Hepatocyte (in vitro differentiated cells): ENCODE data around the gene DPP9. TPM values are rescaled to one million over a fixed set of nuclear protein-coding genes. Genes with fewer than 3 reads are reported as not detected.

Source experiments
- DNase-seq: peaks from one replicate; pipeline ENCODE4 v3.0.0-alpha.2; 2016; ENCODE audit warnings: low spot score
- H2AFZ ChIP-seq: fragments of 200-600 bp; sonication (generic); 2 replicates; pipeline ENCODE4 v1.6.0; 2016; ENCODE audit warnings: antibody characterized with exemption, mild to moderate bottlenecking
- H3K27ac ChIP-seq: fragments of 200-600 bp; sonication (generic); 2 replicates; pipeline ENCODE4 v1.5.1; 2016; ENCODE audit warnings: mild to moderate bottlenecking
- H3K27me3 ChIP-seq: fragments of 200-600 bp; sonication (generic); 2 replicates; pipeline ENCODE4 v1.6.1; 2016
- H3K36me3 ChIP-seq: fragments of 200-600 bp; sonication (generic); replicated peaks from 2 replicates; pipeline ENCODE4 v1.5.1; 2016; ENCODE audit warnings: low read depth; ENCODE audit not compliant: insufficient read depth
- H3K4me1 ChIP-seq: fragments of 200-600 bp; sonication (generic); 2 replicates; pipeline ENCODE4 v1.5.1; 2016; ENCODE audit warnings: mild to moderate bottlenecking, moderate library complexity; ENCODE audit not compliant: insufficient read depth
- H3K4me2 ChIP-seq: fragments of 200-600 bp; sonication (generic); 2 replicates; pipeline ENCODE4 v1.6.0; 2016
- H3K4me3 ChIP-seq: fragments of 200-600 bp; sonication (generic); 2 replicates; pipeline ENCODE4 v1.5.1; 2016; ENCODE audit warnings: mild to moderate bottlenecking
- H3K79me2 ChIP-seq: fragments of 200-600 bp; sonication (generic); 2 replicates; pipeline ENCODE4 v1.6.0; 2017; ENCODE audit warnings: mild to moderate bottlenecking
- H3K9me2 ChIP-seq: fragments of 200-600 bp; sonication (generic); replicated peaks from 2 replicates; pipeline ENCODE4 v1.6.0; 2017; ENCODE audit warnings: mild to moderate bottlenecking; ENCODE audit not compliant: insufficient read depth
- H3K9me3 ChIP-seq: fragments of 200-600 bp; sonication (generic); 2 replicates; pipeline ENCODE4 v1.5.1; 2016; ENCODE audit warnings: low read depth, mild to moderate bottlenecking
- H4K20me1 ChIP-seq: fragments of 200-600 bp; sonication (generic); 2 replicates; pipeline ENCODE4 v1.6.0; 2016; ENCODE audit warnings: mild to moderate bottlenecking; ENCODE audit not compliant: insufficient read depth, poor library complexity, severe bottlenecking
- CTCF ChIP-seq: fragments of 200-600 bp; sonication (generic); IDR thresholded peaks from 2 replicates; pipeline ENCODE4 v1.5.1; 2016; ENCODE audit warnings: antibody characterized with exemption, mild to moderate bottlenecking; ENCODE audit not compliant: poor library complexity
- EZH2 ChIP-seq: fragments of 200-600 bp; sonication (generic); IDR thresholded peaks from 2 replicates; pipeline ENCODE4 v1.6.1; 2016; ENCODE audit warnings: antibody characterized with exemption, mild to moderate bottlenecking, borderline replicate concordance
- EZH2phosphoT487 ChIP-seq: fragments of 200-600 bp; sonication (generic); IDR thresholded peaks from one replicate; pipeline ENCODE4 v1.6.1; 2018; ENCODE audit warnings: antibody characterized with exemption, mild to moderate bottlenecking, low read depth, moderate library complexity; ENCODE audit not compliant: unreplicated experiment, severe bottlenecking
- WGBS: methylation state at CpG from one replicate; pipeline ENCODE4 v1.1.6; 2016; ENCODE audit warnings: low lambda C conversion rate; ENCODE audit errors: missing lambda C conversion rate; 5-methylcytosine and 5-hydroxymethylcytosine counted together
- polyA plus RNA-seq: library from polyadenylated mRNA; unstranded; fragments of >200 nt; fragmentation: Nextera tagmentation; extraction: Ambion mirVana; gene quantifications from 2 replicates; pipeline ENCODE4 v1.2.1, GENCODE V29; 2016
- total RNA-seq: library from RNA; depleted of rRNA; stranded (reverse); fragments of >200 nt; gene quantifications from 2 replicates; pipeline ENCODE4 v1.2.3, GENCODE V29; 2014

DPP9 gene
- total and polyA plus RNA-seq, 2 experiments from 2014 or later, result 27.6 to 32.7 TPM

GRCh38 chr19:4768934-4769777, 45.5 kb upstream of the DPP9 start:
- H3K4me3 ChIP-seq, result no peak overlapping the region
- no peaks in the 10 kb centered on the region for H3K27me3 ChIP-seq
- no peaks in the 10 kb centered on the region for H4K20me1 ChIP-seq
- H3K9me2 ChIP-seq, result no peaks in the 10 kb centered on the region
- no peak overlapping the region for H3K4me2 ChIP-seq
- WGBS, result 19% methylated on average over 37 of the region's 37 CpGs
- no peaks in the 10 kb centered on the region for H3K4me1 ChIP-seq
- no peak overlapping the region for H3K27ac ChIP-seq
- no peak overlapping the region for H2AFZ ChIP-seq
- H3K36me3 ChIP-seq, result no peaks in the 10 kb centered on the region
- no peaks in the 10 kb centered on the region for H3K9me3 ChIP-seq
- H3K79me2 ChIP-seq, result no peaks in the 10 kb centered on the region
- peak; percentile 96 for DNase-seq
- TF ChIP-seq EZH2 (no peak), CTCF (no peak), EZH2phosphoT487 (no peak)

DNA sequence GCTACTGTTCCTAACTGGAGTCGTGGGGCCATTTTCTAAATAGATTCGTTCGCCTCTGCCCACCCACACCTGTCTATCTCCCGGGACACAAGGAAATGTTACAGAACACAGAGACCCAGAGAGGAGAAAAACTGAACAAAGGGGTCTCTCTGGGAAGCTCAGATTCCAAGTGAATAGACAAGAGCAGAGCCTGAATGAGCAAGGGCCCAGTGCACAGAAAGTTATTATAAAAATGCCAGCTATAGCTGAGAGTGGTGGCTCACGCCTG, 40.7 kb upstream of the DPP9 start:
- no peaks in the 10 kb centered on the region for H3K36me3 ChIP-seq
- no peak for DNase-seq
- 59% methylated on average over 5 of the region's 5 CpGs for WGBS
- no peaks in the 10 kb centered on the region for H3K79me2 ChIP-seq
- H3K4me3 ChIP-seq, result no peak overlapping the region
- H3K4me2 ChIP-seq, result no peak overlapping the region
- no peak overlapping the region for H3K27ac ChIP-seq
- H2AFZ ChIP-seq, result no peak overlapping the region
- H4K20me1 ChIP-seq, result no peaks in the 10 kb centered on the region
- TF ChIP-seq EZH2, result no peak
- no peak for TF ChIP-seq CTCF
- no peak for TF ChIP-seq EZH2phosphoT487
- peaks cover 7% of the 10 kb centered on the region for H3K4me1 ChIP-seq
- no peaks in the 10 kb centered on the region for H3K9me3 ChIP-seq
- H3K9me2 ChIP-seq, result no peaks in the 10 kb centered on the region
- no peaks in the 10 kb centered on the region for H3K27me3 ChIP-seq

GRCh38 chr19:4763021-4763420, 39.4 kb upstream of the DPP9 start:
- H4K20me1 ChIP-seq, result no peaks in the 10 kb centered on the region
- H3K4me3 ChIP-seq, result no peak overlapping the region
- H3K9me3 ChIP-seq, result no peaks in the 10 kb centered on the region
- H3K9me2 ChIP-seq, result no peaks in the 10 kb centered on the region
- H3K27ac ChIP-seq, result no peak overlapping the region
- H2AFZ ChIP-seq, result no peak overlapping the region
- H3K79me2 ChIP-seq, result no peaks in the 10 kb centered on the region
- no peaks in the 10 kb centered on the region for H3K36me3 ChIP-seq
- H3K4me1 ChIP-seq, result peaks cover 7% of the 10 kb centered on the region
- TF ChIP-seq EZH2, result no peak
- no peak for TF ChIP-seq CTCF
- no peak for TF ChIP-seq EZH2phosphoT487
- no peak for DNase-seq
- 85% methylated on average over 6 of the region's 6 CpGs for WGBS
- H3K27me3 ChIP-seq, result no peaks in the 10 kb centered on the region
- H3K4me2 ChIP-seq, result no peak overlapping the region
